ENCODE measurements around the gene RPS21. TPM values are rescaled to one million over a fixed set of nuclear protein-coding genes. Genes with fewer than 3 reads are reported as not detected.
A peak's percentile ranks its signal among the peaks of the same experiment; 100 is the strongest.

The RPS21 gene
- total RNA-seq, 1 experiment from 2014 or later: 1,761 TPM

DNA sequence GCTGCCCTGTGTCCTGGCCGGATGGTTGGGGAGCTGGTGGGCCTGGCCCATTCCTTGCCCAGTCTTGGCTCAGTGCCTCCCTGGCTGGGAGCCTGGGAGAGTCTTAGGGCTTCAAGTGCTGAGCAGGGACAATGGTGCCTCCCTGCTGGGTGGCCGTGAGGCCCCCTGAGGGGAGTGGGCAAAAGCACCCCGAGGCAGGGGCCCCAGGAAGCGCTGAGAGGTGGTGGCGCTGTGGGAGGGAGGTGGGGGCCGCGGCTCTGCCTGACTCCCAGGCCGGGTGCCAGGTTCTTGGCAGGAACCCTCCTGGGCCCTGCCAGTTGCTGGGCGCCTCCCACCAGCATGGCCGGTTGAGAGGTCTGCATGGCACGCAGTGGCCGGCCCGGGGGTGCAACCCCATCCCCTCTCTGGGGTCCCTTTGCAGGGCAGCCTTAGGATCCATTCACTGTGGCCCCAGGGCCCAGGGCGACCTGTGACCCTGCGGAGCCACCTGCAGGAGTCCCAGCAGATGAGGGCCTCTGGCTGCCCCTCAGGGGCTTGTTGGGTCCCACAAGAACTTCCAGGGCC is 9.2 kb upstream of the RPS21 start:
- Histone ChIP-seq H3K27me3 (ENCODE audit: control insufficient read depth, insufficient read depth, low read length) (no peaks in the 10 kb centered on the region), H3K27ac (ENCODE audit: low read length) (peak overlapping the region; percentile 86), H3K36me3 (ENCODE audit: control insufficient read depth, insufficient read depth, low read length) (no peaks in the 10 kb centered on the region), H3K4me3 (ENCODE audit: low read depth in 2 of 2, low read length in 2 of 2) (no peak overlapping the region), H3K4me1 (ENCODE audit: control insufficient read depth, insufficient read depth, low read length) (peaks cover 57% of the 10 kb centered on the region), H3K9me3 (ENCODE audit: control insufficient read depth, insufficient read depth, low read depth, low read length) (no peaks in the 10 kb centered on the region)
- in situ Hi-C loops (cut with HindIII; ENCODE audit: low pct_unique_long_range_greater_than_20kb, low sequenced_read_pairs): no loop called here
- no peak for ATAC-seq
- ChIA-PET POLR2A (no interaction called here), CTCF (interaction anchor here (1.7 kb wide), 1 partner anchor 9 kb away, joined by 5 read pairs; no protein-coding TSS in a partner anchor)
- BruUV-seq (replicated peaks): no TSS peak
- intact Hi-C loops (cut with micrococcal nuclease; ENCODE audit: unreplicated experiment): no loop called here
- DNase-seq (ENCODE audit: low read depth, low spot score): no peak
- TF ChIP-seq TCF7L2 (IDR thresholded peaks at IDR 0.05; ENCODE audit: low read depth, low read length) (no peak), POLR2AphosphoS5 (IDR thresholded peaks at IDR 0.05; ENCODE audit: low read depth, low read length) (peak; percentile 24; the same call in 1 of the 2 replicates)

DNA sequence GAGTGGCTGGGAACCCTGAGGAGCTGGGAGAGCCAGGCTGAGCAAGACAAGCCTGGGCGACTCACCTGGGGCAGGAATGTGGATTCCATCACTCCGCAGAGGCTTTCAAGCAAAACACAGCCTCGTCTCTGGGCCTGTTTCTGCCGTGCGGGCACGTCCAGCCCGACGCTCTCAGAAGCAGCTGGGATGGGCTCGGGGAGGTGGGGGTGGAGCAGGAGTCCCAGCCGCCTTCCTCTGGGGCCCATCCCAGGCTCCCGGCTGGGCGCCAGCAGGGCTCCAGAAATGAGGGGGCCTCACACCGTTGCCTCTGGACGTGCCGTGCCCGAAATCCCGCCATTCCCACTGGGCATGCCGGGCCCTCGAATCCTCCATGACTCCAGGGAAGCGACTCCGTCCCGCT is 8.7 kb upstream of the RPS21 start:
- in situ Hi-C loops (cut with HindIII; ENCODE audit: low pct_unique_long_range_greater_than_20kb, low sequenced_read_pairs): no loop called here
- intact Hi-C loops (cut with micrococcal nuclease; ENCODE audit: unreplicated experiment): no loop called here
- peak overlapping the region; percentile 59 for H3K27ac ChIP-seq (ENCODE audit: low read length)
- no peak for DNase-seq (ENCODE audit: low read depth, low spot score)
- H3K4me3 ChIP-seq (ENCODE audit: low read depth in 2 of 2, low read length in 2 of 2): no peak overlapping the region
- TF ChIP-seq POLR2AphosphoS5 (IDR thresholded peaks at IDR 0.05; ENCODE audit: low read depth, low read length) (no peak), SIN3A (IDR thresholded peaks at IDR 0.05; ENCODE audit: borderline replicate concordance, insufficient read depth, low read depth, low read length) (no peak), TCF7L2 (IDR thresholded peaks at IDR 0.05; ENCODE audit: low read depth, low read length) (no peak)
- no peak for ATAC-seq
- POLR2A ChIA-PET: interaction anchor here (0.7 kb wide), 1 partner anchor 13 kb away, joined by 3 read pairs; no protein-coding TSS in a partner anchor
- no TSS peak for BruUV-seq (replicated peaks)
- peaks cover 60% of the 10 kb centered on the region for H3K4me1 ChIP-seq (ENCODE audit: control insufficient read depth, insufficient read depth, low read length)
- CTCF ChIA-PET: interaction anchor here (1.7 kb wide), 1 partner anchor 10 kb away, joined by 5 read pairs; no protein-coding TSS in a partner anchor
- H3K9me3 ChIP-seq (ENCODE audit: control insufficient read depth, insufficient read depth, low read depth, low read length): no peaks in the 10 kb centered on the region
- H3K36me3 ChIP-seq (ENCODE audit: control insufficient read depth, insufficient read depth, low read length): no peaks in the 10 kb centered on the region
- no peaks in the 10 kb centered on the region for H3K27me3 ChIP-seq (ENCODE audit: control insufficient read depth, insufficient read depth, low read length)

DNA sequence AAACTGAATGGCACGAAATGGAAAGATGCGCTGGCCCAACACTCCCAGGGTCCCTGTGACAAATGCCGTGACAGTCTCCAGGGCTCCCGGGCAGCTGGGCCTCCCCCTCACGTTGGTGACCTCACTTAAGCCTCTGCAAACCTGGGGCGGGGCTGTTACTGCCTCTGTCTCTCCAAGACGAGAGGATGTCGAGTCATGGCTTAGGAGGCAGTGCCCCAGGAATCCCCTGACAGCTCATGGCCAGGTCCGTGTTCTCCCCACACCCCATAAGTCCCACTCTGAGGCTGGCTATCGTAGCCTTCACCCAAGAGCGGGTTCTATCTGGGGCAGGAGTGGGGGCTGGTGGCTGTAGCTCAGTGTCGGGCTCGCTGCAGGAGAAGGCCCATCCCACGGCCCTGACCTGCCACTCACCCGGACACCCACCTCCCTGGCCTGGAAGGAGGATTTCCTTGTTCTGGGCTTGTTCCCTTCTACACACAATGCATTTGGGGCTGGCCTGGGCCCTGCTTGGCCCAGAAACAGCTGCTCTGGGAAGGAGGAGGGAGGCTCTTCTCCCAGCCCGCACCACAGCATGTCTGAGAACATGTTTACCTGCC is 5.6 kb upstream of the RPS21 start:
- no TSS peak for BruUV-seq (replicated peaks)
- in situ Hi-C loops (cut with HindIII; ENCODE audit: low pct_unique_long_range_greater_than_20kb, low sequenced_read_pairs) (no loop called here), intact Hi-C loops (cut with micrococcal nuclease; ENCODE audit: unreplicated experiment) (loop anchor here (5.0 kb wide), 2 partner anchors 39 to 79 kb away; partner anchors contain the start of gene ADRM1)
- CTCF ChIA-PET: no interaction called here
- H3K27me3 ChIP-seq (ENCODE audit: control insufficient read depth, insufficient read depth, low read length): no peaks in the 10 kb centered on the region
- peak; percentile 11; the same call in 1 of the 2 replicates for ATAC-seq
- POLR2A ChIA-PET: no interaction called here
- H3K36me3 ChIP-seq (ENCODE audit: control insufficient read depth, insufficient read depth, low read length): peaks cover 2% of the 10 kb centered on the region; the same call in 1 of the 2 replicates
- peaks cover 43% of the 10 kb centered on the region for H3K4me1 ChIP-seq (ENCODE audit: control insufficient read depth, insufficient read depth, low read length)
- peak; percentile 40; the same call in 1 of the 2 replicates for TF ChIP-seq POLR2AphosphoS5 (IDR thresholded peaks at IDR 0.05; ENCODE audit: low read depth, low read length)
- TF ChIP-seq, protein P1, sequence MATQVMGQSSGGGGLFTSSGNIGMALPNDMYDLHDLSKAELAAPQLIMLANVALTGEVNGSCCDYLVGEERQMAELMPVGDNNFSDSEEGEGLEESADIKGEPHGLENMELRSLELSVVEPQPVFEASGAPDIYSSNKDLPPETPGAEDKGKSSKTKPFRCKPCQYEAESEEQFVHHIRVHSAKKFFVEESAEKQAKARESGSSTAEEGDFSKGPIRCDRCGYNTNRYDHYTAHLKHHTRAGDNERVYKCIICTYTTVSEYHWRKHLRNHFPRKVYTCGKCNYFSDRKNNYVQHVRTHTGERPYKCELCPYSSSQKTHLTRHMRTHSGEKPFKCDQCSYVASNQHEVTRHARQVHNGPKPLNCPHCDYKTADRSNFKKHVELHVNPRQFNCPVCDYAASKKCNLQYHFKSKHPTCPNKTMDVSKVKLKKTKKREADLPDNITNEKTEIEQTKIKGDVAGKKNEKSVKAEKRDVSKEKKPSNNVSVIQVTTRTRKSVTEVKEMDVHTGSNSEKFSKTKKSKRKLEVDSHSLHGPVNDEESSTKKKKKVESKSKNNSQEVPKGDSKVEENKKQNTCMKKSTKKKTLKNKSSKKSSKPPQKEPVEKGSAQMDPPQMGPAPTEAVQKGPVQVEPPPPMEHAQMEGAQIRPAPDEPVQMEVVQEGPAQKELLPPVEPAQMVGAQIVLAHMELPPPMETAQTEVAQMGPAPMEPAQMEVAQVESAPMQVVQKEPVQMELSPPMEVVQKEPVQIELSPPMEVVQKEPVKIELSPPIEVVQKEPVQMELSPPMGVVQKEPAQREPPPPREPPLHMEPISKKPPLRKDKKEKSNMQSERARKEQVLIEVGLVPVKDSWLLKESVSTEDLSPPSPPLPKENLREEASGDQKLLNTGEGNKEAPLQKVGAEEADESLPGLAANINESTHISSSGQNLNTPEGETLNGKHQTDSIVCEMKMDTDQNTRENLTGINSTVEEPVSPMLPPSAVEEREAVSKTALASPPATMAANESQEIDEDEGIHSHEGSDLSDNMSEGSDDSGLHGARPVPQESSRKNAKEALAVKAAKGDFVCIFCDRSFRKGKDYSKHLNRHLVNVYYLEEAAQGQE (IDR thresholded peaks at IDR 0.05; ENCODE audit: insufficient read depth in 1 of 2, low read depth in 2 of 2, low read length in 1 of 2): no peak
- H3K27ac ChIP-seq (ENCODE audit: low read length): peak overlapping the region; percentile 69
- H3K4me3 ChIP-seq (ENCODE audit: low read depth in 2 of 2, low read length in 2 of 2): no peak overlapping the region
- no peaks in the 10 kb centered on the region for H3K9me3 ChIP-seq (ENCODE audit: control insufficient read depth, insufficient read depth, low read depth, low read length)
- no peak for DNase-seq (ENCODE audit: low read depth, low spot score)
